Lower leg skin (tissue), 3 donors: ENCODE measurements around the gene IL17RC.

Experiments
- POLR2A ChIP-seq, 2 donors: fragments of 450-650 bp; IDR thresholded peaks; one replicate each; pipeline ENCODE4 v1.6.1; 2016 to 2017; ENCODE audit warnings: antibody characterized with exemption in 2 of 2, mild to moderate bottlenecking in 1 of 2, moderate library complexity in 1 of 2
- TF ChIP-seq, protein P1 (sequence below), 3 donors: fragments of 450-650 bp; IDR thresholded peaks; one replicate each; pipeline ENCODE4 v1.5.1; 2016; ENCODE audit warnings: antibody characterized with exemption in 3 of 3, mild to moderate bottlenecking in 3 of 3, moderate library complexity in 2 of 3

DNA sequence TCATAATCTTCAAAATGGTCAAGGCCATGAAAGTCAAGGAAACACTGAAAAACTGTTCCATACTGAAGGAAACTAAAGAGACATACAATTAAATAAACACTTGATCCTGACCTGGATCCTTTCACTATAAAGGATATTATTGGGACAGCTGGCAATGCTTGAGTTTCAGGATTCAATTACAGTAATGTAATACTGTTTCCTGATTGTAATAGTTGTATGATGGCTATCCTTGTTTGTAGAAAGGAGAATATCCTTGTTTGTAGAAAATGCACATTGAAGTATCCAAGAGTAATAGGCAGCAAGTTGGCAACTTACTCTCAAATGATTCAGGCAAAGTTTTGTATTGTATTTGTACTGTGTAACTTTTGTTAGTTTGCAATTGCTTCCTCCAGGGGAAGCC is 41.5 kb upstream of the IL17RC start:
- TF ChIP-seq, protein P1, sequence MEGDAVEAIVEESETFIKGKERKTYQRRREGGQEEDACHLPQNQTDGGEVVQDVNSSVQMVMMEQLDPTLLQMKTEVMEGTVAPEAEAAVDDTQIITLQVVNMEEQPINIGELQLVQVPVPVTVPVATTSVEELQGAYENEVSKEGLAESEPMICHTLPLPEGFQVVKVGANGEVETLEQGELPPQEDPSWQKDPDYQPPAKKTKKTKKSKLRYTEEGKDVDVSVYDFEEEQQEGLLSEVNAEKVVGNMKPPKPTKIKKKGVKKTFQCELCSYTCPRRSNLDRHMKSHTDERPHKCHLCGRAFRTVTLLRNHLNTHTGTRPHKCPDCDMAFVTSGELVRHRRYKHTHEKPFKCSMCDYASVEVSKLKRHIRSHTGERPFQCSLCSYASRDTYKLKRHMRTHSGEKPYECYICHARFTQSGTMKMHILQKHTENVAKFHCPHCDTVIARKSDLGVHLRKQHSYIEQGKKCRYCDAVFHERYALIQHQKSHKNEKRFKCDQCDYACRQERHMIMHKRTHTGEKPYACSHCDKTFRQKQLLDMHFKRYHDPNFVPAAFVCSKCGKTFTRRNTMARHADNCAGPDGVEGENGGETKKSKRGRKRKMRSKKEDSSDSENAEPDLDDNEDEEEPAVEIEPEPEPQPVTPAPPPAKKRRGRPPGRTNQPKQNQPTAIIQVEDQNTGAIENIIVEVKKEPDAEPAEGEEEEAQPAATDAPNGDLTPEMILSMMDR (IDR thresholded peaks at IDR 0.05), result no peak
- TF ChIP-seq POLR2A (IDR thresholded peaks at IDR 0.05), result no peak
